Fibroblast of pulmonary artery (primary cell): ENCODE data around the gene MSI2.
"Not testable (repeated sequence)": the region's sequence is repeated elsewhere in the genome, so short reads cannot be mapped to it uniquely, and the experiment has no call there.

Experiments used
- DNase-seq: peaks from one replicate; pipeline ENCODE4 v3.0.0-alpha.2; 2010; ENCODE audit warnings: low read depth
- H3K4me3 ChIP-seq: replicated peaks from 2 replicates; pipeline ENCODE4 v1.5.1; 2011; ENCODE audit warnings: low read depth, mild to moderate bottlenecking, control low read depth, low read length, moderate library complexity
- TF ChIP-seq, protein P1 (sequence below): IDR thresholded peaks from 2 replicates; pipeline ENCODE4 v1.5.1; 2011; ENCODE audit warnings: mild to moderate bottlenecking, control low read depth, low read length, inconsistent platforms; ENCODE audit errors: missing control alignments

MSI2 gene

DNA sequence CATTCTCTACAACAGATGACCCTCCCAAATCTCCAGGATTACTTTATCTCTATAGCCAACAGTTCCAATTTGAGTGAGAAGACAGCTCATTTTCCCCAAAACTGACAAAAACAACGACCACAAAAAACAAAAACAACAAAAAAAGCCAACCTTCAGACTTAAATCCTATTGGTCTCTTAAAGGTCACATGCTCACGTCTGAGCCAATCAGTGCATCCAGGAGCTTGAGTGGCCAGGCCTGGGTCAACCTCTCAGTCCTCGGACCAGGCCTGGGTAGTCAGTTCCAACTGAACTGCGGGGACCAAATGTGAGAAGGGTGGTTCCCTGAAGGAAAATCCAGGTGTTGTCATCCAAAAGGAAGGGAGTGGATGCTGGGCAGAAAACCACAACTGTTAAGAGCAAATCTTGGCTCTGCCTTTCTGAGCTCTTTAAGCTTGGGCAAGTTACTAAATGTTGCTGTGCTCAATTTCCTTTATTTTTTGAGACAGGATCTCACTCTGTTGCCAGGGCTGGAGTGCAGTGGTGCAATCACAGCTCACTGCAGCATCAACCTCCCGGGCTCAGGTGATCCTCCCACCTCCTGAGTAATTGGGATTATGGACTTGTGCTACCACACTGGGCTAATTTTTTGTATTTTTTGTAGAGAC is 43.0 kb upstream of the MSI2 start:
- H3K4me3 ChIP-seq = no peak overlapping the region
- no peak for DNase-seq
- TF ChIP-seq, protein P1, sequence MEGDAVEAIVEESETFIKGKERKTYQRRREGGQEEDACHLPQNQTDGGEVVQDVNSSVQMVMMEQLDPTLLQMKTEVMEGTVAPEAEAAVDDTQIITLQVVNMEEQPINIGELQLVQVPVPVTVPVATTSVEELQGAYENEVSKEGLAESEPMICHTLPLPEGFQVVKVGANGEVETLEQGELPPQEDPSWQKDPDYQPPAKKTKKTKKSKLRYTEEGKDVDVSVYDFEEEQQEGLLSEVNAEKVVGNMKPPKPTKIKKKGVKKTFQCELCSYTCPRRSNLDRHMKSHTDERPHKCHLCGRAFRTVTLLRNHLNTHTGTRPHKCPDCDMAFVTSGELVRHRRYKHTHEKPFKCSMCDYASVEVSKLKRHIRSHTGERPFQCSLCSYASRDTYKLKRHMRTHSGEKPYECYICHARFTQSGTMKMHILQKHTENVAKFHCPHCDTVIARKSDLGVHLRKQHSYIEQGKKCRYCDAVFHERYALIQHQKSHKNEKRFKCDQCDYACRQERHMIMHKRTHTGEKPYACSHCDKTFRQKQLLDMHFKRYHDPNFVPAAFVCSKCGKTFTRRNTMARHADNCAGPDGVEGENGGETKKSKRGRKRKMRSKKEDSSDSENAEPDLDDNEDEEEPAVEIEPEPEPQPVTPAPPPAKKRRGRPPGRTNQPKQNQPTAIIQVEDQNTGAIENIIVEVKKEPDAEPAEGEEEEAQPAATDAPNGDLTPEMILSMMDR = no peak

DNA sequence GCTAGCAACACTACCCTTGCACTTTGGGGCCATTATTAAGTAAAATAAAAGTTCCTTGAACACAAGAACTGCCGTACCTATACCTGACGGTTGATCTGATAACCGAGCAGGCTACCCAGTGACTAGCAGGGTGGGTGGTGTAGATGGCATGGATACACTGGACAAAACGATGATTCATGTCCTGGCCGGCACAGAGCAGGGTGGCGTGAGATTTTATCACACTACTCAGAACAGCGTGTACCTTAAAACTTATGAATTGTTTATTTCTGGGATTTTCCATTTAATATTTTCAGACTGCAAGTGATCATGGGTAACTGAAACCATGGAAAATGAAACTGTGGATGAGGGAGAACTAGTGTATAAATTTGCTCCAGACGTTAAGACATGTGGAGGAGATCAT is 41.0 kb upstream of the MSI2 start:
- TF ChIP-seq, protein P1 = no peak
- H3K4me3 ChIP-seq = no peak overlapping the region
- peak; percentile 20 for DNase-seq

DNA sequence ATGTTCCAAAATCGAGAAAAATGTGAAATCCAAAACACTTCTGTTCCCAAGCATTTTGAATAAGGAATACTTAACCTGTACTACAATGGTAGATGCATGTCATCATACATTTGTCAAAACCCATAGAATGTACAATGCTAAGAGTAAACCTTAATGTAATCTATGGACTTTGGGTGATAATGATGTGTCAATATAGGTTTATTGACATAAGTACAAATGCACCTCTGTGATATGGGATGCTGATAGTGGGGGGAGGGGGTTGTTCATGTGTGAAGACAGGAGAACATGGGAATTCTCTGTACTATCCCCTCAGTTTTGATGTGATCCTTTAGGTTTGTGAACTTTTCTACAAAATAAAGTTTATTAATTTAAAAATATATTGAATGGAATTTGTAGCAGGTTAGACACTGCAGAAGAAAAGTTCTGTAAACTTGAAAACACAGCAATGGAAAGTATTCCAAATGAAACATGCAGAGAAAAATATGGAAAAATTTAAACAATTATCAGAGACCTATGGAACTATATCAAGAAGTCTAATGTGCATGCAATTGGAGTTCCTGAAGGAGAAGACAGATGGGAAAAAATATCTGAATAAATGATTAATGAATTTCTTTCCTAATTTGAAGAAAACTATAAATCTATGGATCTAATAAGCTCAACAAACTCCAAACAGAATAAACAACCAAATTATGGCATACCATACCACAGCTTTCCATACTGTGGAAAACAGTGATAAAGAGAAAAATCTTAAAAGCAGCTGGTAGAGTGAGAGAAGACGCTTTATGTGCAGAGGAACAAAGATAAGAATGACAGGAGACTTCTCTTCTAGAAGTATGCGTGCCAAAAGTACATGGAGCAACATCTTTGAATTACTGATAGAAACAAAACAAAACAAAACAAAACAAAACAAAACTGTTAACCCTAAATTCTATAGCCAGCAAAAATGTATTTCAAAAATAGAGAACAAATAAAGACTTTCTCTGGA is 34.7 kb upstream of the MSI2 start:
- no peak overlapping the region for H3K4me3 ChIP-seq
- DNase-seq = no peak
- TF ChIP-seq, protein P1 = no peak

DNA sequence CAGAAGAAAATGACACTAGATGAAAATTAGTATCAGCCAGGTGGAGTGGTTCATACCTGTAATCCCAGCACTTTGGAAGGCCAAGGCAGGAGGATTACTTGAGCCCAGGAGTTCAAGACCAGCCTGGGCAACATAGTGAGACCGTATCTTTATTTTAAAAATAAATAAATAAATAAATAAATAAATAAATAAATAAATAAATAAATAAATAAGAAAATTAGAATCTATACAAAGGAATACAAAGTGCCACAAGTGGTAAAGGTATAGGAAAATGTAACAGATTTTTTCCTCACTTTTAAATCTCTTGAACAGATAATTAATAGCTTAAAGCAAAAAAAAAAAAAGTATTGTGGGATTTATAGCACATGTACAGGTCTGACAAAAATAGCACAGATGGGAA is 33.9 kb upstream of the MSI2 start:
- not testable (repeated sequence) for H3K4me3 ChIP-seq, DNase-seq

DNA sequence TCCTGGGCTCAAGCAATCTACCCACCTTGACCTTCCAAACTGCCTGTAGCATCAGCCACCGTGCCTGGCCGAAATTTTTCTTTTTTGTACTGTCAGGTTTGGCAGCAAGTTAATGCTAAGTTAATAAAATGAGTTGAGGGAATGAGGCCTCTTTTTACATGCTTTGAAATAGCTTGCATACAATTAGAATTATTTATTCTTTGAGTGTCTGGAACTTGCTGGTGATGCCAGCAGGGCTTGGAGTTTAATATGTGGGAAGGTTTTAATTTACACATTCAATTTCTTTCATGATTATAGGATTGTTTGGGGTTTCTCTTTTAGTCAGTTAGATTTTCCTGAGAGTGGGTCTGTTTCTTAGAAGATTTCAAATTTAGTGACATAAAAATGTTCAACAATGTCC is 31.2 kb upstream of the MSI2 start:
- H3K4me3 ChIP-seq = no peak overlapping the region
- TF ChIP-seq, protein P1 = no peak
- DNase-seq = no peak

DNA sequence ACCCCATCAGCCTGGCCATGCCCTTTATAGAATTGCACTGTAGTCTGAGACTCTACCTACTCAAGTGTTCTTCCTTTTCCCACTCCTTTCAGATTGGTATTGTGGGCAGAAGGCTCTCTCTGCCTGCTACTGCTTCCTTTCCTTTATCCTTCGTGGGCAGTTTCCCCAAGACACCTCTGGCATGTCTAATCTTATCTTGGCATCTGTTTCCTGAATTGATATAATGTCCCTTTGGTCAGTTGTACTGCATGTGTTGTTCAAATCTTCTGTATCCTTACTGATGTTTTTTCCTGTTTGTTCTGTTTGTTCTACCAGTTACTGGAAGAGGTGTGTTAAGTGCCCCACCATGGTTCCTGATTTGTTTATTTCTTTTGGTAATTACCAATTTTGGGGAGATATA is 29.5 kb upstream of the MSI2 start:
- TF ChIP-seq, protein P1 = no peak
- no peak for DNase-seq
- H3K4me3 ChIP-seq = no peak overlapping the region

DNA sequence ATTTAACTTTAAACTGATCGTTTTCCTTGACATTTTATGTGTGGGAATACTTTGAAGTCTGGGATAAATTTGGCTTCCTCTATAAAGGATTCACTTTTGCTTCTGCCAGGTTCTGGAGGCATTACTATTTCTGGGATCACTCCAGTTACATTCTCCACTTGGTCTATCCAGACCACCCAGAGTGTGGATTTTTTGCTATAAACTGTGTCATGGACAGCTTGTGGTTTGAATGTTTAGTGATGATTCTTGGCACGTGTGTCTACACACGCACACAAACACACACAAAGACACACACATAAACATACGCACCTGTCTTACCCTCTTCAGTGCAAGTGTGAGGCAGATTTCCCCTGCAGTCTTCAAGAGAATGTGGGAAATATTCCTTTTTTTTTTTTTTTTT is 27.4 kb upstream of the MSI2 start:
- TF ChIP-seq, protein P1 = no peak
- no peak for DNase-seq
- no peak overlapping the region for H3K4me3 ChIP-seq
